ENCODE measurements around the gene KIAA1671. TPM values are rescaled to one million over a fixed set of nuclear protein-coding genes. Genes with fewer than 3 reads are reported as not detected.

Gene KIAA1671
- total and polyA plus RNA-seq, 9 of the 15 experiments (the other 6 are each of a cell fraction or from before 2014, with no cell fraction given): under 0.01 to 0.11 (median 0.02) TPM; not detected in 5

DNA sequence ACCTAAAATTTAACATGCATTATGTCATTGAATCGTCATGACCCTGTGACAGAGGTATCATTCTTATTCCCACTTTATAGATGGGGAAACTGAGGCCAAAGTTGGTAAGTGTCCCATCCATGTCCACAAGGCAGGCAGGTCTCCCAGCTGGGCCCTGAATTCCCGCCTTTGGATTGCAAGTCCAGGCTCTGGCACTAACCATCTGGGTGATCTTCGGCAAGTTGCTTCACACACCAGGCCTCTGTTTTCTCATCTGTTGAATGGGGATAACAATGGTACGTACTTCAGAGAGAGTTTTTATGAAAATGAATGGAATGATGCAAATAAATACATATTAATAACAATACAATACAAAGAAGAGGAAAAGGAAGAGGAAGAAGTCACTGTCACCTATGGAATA lies 250.6 kb downstream of the KIAA1671 start:
- BruUV-seq (replicated peaks): no TSS peak
- H3K79me2 ChIP-seq (ENCODE audit: control insufficient read depth, insufficient read depth, low read length): no peaks in the 10 kb centered on the region
- intact Hi-C loops (cut with micrococcal nuclease): no loop called here
- 0 out of 2 replicates have a peak, but pooled peaks cover 3% of the 10 kb centered on the region for H4K20me1 ChIP-seq (replicated peaks; ENCODE audit: control insufficient read depth, insufficient read depth, low read length)
- DNase-seq (ENCODE audit: extremely low read depth in 1 of 4, low spot score in 3 of 4) (no peak), FAIRE-seq (no peak), ATAC-seq (no peak)
- no peak overlapping the region for H3K9ac ChIP-seq (ENCODE audit: insufficient read depth in 1 of 2, low read depth in 2 of 2, low read length in 2 of 2)
- no peak overlapping the region for H3K27ac ChIP-seq (ENCODE audit: extremely low read depth, low read depth, low read length)
- no peaks in the 10 kb centered on the region for H3K9me1 ChIP-seq (ENCODE audit: control insufficient read depth, insufficient read depth, low read length)
- no peak overlapping the region for H3K4me3 ChIP-seq
- in situ Hi-C loops (cut with MboI): loop anchor here (10.0 to 25.0 kb wide), 2 partner anchors 132 to 1134 kb away; no protein-coding TSS in a partner anchor
- no peak overlapping the region for H3K4me2 ChIP-seq (ENCODE audit: insufficient read depth, low read length)
- TF ChIP-seq SMAD4 (CRISPR knock-in tag; conservative IDR thresholded peaks at IDR 0.05) (no peak), ZNF551 (CRISPR knock-in tag; IDR thresholded peaks at IDR 0.05) (no peak), RBM25 (IDR thresholded peaks at IDR 0.05; ENCODE audit: low read depth, low read length, severe bottlenecking) (peak; percentile 73), ADNP (tag; IDR thresholded peaks at IDR 0.05) (0 out of 2 replicates have a peak, but pooled peaks have one; percentile 27), LEF1 (IDR thresholded peaks at IDR 0.05) (no peak), OTX1 (CRISPR knock-in tag; IDR thresholded peaks at IDR 0.05) (no peak), TAF15 (IDR thresholded peaks at IDR 0.05; ENCODE audit: low read depth, low read length) (no peak), ARID1B (IDR thresholded peaks at IDR 0.05) (no peak), ETS2 (tag; IDR thresholded peaks at IDR 0.05; ENCODE audit: borderline replicate concordance, poor library complexity, severe bottlenecking) (no peak), NFIC (IDR thresholded peaks at IDR 0.05) (no peak)
- TF ChIP-seq, protein P1, sequence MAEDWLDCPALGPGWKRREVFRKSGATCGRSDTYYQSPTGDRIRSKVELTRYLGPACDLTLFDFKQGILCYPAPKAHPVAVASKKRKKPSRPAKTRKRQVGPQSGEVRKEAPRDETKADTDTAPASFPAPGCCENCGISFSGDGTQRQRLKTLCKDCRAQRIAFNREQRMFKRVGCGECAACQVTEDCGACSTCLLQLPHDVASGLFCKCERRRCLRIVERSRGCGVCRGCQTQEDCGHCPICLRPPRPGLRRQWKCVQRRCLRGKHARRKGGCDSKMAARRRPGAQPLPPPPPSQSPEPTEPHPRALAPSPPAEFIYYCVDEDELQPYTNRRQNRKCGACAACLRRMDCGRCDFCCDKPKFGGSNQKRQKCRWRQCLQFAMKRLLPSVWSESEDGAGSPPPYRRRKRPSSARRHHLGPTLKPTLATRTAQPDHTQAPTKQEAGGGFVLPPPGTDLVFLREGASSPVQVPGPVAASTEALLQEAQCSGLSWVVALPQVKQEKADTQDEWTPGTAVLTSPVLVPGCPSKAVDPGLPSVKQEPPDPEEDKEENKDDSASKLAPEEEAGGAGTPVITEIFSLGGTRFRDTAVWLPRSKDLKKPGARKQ (CRISPR knock-in tag; IDR thresholded peaks at IDR 0.05): no peak
- TF ChIP-seq, protein P2, sequence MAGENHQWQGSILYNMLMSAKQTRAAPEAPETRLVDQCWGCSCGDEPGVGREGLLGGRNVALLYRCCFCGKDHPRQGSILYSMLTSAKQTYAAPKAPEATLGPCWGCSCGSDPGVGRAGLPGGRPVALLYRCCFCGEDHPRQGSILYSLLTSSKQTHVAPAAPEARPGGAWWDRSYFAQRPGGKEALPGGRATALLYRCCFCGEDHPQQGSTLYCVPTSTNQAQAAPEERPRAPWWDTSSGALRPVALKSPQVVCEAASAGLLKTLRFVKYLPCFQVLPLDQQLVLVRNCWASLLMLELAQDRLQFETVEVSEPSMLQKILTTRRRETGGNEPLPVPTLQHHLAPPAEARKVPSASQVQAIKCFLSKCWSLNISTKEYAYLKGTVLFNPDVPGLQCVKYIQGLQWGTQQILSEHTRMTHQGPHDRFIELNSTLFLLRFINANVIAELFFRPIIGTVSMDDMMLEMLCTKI (IDR thresholded peaks at IDR 0.05; ENCODE audit: partially characterized antibody): no peak
- TF ChIP-seq, protein P3, sequence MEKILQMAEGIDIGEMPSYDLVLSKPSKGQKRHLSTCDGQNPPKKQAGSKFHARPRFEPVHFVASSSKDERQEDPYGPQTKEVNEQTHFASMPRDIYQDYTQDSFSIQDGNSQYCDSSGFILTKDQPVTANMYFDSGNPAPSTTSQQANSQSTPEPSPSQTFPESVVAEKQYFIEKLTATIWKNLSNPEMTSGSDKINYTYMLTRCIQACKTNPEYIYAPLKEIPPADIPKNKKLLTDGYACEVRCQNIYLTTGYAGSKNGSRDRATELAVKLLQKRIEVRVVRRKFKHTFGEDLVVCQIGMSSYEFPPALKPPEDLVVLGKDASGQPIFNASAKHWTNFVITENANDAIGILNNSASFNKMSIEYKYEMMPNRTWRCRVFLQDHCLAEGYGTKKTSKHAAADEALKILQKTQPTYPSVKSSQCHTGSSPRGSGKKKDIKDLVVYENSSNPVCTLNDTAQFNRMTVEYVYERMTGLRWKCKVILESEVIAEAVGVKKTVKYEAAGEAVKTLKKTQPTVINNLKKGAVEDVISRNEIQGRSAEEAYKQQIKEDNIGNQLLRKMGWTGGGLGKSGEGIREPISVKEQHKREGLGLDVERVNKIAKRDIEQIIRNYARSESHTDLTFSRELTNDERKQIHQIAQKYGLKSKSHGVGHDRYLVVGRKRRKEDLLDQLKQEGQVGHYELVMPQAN (IDR thresholded peaks at IDR 0.05; ENCODE audit: borderline replicate concordance): no peak
- TF ChIP-seq, protein P4, sequence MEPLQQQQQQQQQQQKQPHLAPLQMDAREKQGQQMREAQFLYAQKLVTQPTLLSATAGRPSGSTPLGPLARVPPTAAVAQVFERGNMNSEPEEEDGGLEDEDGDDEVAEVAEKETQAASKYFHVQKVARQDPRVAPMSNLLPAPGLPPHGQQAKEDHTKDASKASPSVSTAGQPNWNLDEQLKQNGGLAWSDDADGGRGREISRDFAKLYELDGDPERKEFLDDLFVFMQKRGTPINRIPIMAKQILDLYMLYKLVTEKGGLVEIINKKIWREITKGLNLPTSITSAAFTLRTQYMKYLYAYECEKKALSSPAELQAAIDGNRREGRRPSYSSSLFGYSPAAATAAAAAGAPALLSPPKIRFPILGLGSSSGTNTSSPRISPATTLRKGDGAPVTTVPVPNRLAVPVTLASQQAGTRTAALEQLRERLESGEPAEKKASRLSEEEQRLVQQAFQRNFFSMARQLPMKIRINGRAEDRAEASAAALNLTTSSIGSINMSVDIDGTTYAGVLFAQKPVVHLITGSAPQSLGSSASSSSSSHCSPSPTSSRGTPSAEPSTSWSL (CRISPR knock-in tag; IDR thresholded peaks at IDR 0.05; ENCODE audit: borderline replicate concordance): no peak
- H3K9me3 ChIP-seq (replicated peaks; ENCODE audit: control insufficient read depth, insufficient read depth, low read depth, low read length): no peaks in the 10 kb centered on the region
- no peaks in the 10 kb centered on the region for H3K36me3 ChIP-seq (ENCODE audit: control insufficient read depth, insufficient read depth, low read length)
- peaks cover 4 to 12% of the 10 kb centered on the region in 2 experiments; a peak in 2 of 5 replicates for H3K27me3 ChIP-seq (ENCODE audit: control insufficient read depth in 2 of 2, insufficient read depth in 2 of 2, low read length in 2 of 2)
- no peak overlapping the region for H2AFZ ChIP-seq (ENCODE audit: low read depth, low read length)
- POLR2A ChIA-PET: no interaction called here
- H3K4me1 ChIP-seq (replicated peaks in 1 of 2; ENCODE audit: control insufficient read depth in 2 of 2, insufficient read depth in 2 of 2, low read length in 2 of 2): no peaks in the 10 kb centered on the region; a peak in 1 of 5 replicates
- 4% methylated on average over 4 of the region's 4 CpGs for WGBS (ENCODE audit: insufficient coverage, low coverage, missing lambda C conversion rate)
- CTCF ChIA-PET (ENCODE audit: low intra/inter-chr PET ratio): no interaction called here
